PFSK-1 (cell line): Measurements from ENCODE around the gene OR6S1.

Experiments
- FOXP2 ChIP-seq: optimal IDR thresholded peaks from 2 replicates; pipeline ENCODE3; 2011; ENCODE audit warnings: borderline replicate concordance, control low read depth, inconsistent platforms; ENCODE audit not compliant: insufficient read depth; ENCODE audit errors: extremely low read length, extremely low read depth
- POLR2AphosphoS5 ChIP-seq: IDR thresholded peaks from 2 replicates; pipeline ENCODE4 v1.6.1; 2012; ENCODE audit warnings: low read depth, mild to moderate bottlenecking, control low read depth, low read length, moderate library complexity
- SIN3A ChIP-seq: IDR thresholded peaks from 2 replicates; pipeline ENCODE4 v1.6.1; 2012; ENCODE audit warnings: mild to moderate bottlenecking, low read length, moderate library complexity, borderline replicate concordance; ENCODE audit not compliant: insufficient read depth
- TAF1 ChIP-seq: IDR thresholded peaks from 2 replicates; pipeline ENCODE4 v1.6.1; 2012; ENCODE audit warnings: low read length, control low read depth, borderline replicate concordance; ENCODE audit not compliant: insufficient read depth
- TF ChIP-seq, protein P1 (sequence below), 2 experiments: IDR thresholded peaks; 2 replicates each; pipeline versions ENCODE4 v1.6.1 to v1.8.0; 2011 to 2012; ENCODE audit warnings: low read depth in 2 of 2, low read length in 2 of 2, control low read depth in 1 of 2, inconsistent platforms in 1 of 2, mild to moderate bottlenecking in 1 of 2, moderate library complexity in 1 of 2; ENCODE audit not compliant: insufficient read depth in 1 of 2

The OR6S1 gene

DNA sequence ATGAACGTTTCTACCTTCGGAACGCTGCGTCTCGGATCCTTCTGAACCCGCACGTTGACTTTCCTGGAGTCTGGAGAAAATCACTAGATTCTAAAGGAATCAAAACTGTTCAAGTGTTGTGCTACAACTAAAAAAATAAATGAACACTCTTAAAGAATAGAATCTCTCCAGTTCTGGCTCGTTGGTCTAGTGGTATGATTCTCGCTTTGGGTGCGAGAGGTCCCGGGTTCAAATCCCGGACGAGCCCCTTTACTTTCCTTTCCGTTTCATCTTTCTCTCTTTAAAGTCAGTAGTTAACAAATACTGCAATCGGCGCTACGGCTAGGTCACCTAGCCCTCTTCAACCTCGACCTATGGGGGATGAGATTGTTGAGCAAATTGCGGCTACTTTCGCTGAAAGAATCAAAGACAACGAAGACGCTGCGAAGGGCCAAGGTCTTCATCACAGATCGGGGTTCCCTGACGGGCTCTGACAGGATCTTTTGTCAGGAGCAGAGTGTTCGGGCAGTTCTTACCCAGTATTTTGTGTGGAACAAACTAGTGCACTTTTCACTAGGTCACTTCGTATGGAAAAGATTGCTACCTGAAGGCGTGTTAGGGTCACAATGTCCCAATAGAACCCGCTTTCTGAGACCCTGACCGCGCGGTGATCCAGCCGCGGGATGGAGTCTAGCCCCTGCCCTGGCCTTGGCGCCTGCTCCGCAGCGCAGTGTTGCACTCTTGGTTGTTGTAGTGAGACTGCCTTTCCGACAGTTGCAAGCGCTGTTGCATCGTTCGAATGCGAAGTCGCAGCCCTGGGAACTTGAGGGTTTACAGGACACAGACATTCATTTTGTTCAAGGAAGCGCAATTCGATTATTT lies 8.4 kb downstream of the OR6S1 start:
- TF ChIP-seq TAF1, result no peak
- TF ChIP-seq SIN3A, result no peak
- no peak for TF ChIP-seq POLR2AphosphoS5
- TF ChIP-seq, protein P1, sequence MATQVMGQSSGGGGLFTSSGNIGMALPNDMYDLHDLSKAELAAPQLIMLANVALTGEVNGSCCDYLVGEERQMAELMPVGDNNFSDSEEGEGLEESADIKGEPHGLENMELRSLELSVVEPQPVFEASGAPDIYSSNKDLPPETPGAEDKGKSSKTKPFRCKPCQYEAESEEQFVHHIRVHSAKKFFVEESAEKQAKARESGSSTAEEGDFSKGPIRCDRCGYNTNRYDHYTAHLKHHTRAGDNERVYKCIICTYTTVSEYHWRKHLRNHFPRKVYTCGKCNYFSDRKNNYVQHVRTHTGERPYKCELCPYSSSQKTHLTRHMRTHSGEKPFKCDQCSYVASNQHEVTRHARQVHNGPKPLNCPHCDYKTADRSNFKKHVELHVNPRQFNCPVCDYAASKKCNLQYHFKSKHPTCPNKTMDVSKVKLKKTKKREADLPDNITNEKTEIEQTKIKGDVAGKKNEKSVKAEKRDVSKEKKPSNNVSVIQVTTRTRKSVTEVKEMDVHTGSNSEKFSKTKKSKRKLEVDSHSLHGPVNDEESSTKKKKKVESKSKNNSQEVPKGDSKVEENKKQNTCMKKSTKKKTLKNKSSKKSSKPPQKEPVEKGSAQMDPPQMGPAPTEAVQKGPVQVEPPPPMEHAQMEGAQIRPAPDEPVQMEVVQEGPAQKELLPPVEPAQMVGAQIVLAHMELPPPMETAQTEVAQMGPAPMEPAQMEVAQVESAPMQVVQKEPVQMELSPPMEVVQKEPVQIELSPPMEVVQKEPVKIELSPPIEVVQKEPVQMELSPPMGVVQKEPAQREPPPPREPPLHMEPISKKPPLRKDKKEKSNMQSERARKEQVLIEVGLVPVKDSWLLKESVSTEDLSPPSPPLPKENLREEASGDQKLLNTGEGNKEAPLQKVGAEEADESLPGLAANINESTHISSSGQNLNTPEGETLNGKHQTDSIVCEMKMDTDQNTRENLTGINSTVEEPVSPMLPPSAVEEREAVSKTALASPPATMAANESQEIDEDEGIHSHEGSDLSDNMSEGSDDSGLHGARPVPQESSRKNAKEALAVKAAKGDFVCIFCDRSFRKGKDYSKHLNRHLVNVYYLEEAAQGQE (IDR thresholded peaks at IDR 0.05; ENCODE audit: insufficient read depth in 1 of 2, low read depth in 2 of 2, low read length in 2 of 2), result no peak
- TF ChIP-seq FOXP2, result no peak

DNA sequence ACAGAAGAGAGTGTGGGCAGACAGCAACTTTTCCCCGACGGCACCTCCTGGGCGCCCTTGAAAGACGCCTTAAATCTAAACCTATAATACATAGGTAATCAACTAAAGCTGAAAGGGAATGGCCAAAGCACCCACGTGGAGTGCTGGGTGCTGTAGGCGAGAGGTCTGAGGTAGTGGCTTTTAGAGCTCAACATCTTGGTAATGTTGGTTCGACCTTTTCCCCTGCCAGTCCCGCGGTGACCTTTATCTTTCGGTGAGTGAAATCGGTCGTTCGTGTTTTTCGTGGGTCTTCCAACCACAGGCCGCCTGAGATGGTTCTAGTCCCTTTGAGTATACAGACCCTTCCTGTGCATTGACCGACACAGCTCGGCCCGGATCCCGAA lies 9.1 kb downstream of the OR6S1 start:
- TF ChIP-seq, protein P1 (IDR thresholded peaks at IDR 0.05; ENCODE audit: insufficient read depth in 1 of 2, low read depth in 2 of 2, low read length in 2 of 2), result no peak

DNA sequence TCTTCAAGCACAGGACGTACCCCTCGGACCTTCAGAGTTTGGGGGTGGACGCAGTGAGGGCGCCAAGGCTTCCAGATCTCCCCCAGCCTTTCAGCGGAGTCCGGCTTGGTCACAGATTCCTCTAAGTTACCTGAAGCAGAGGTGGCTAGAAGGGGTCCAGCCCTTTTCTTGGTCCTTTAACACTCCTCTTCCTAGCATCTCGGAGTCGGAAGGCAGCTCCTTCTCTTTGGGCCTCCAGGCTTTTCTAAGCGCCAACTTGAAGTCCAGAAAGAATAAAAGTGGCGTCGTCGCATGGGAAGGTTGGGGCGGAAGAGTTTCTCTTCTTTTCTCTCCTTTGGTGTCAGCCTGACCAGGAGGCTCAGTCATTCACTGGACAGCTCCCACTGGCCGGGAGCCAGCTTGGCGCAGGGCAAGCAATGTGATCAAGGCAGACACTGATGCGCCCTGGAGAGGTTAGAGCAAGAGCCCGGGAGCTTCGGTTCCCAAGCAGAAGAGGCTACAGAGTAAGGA lies 9.6 kb downstream of the OR6S1 start:
- TF ChIP-seq SIN3A (peak; percentile 74; the same call in 1 of the 2 replicates), POLR2AphosphoS5 (no peak), TAF1 (no peak), FOXP2 (no peak)
- TF ChIP-seq, protein P1 (IDR thresholded peaks at IDR 0.05; ENCODE audit: insufficient read depth in 1 of 2, low read depth in 2 of 2, low read length in 2 of 2), result peak; percentile 86 to 92

DNA sequence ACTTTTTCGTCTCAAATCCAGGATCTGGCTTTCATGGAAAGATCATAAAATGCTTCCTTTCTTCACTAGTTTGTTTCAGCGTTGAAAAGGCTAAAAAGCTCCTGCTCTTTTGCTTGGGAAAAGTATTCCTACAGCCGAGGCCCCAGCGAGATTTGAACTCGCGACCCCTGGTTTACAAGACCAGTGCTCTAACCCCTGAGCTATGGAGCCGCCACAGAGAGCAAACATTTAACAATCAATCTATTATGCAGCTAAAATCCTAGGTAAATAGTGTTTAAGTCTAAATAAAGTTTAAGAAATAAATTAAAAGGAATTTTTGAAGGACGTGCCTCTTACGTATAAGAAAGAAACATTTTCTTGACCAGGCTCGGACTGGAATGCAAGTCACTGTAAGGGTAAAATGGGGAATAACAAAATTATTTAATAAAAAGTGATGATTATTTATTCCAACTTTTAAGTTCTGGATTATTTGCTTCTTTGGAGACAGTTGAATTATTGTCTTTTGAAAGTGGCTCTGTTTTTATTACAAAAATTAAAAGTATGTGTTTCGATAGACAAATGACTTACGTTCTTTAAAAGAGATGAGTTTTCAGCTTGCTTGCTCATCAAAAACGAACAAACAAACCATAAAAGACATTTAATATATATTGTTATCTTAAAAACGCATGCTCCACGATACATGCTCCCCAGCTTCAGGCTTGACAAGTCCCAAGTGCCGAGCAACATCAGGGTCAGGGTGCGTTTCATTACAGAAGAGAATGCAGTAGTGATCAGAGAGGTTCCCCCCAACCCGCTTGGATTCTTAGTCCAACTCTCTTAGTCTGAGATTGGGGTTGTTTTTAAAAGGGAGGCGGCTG lies 10.2 kb downstream of the OR6S1 start:
- TF ChIP-seq, protein P1 (IDR thresholded peaks at IDR 0.05; ENCODE audit: insufficient read depth in 1 of 2, low read depth in 2 of 2, low read length in 2 of 2), result no peak
- TF ChIP-seq FOXP2, result no peak
- TF ChIP-seq POLR2AphosphoS5, result no peak
